Naive thymus-derived CD8-positive, alpha-beta T cell (primary cell): Measurements from ENCODE around the gene OR2T8. TPM values are rescaled to one million over a fixed set of nuclear protein-coding genes. Genes with fewer than 3 reads are reported as not detected.
A peak's percentile ranks its signal among the peaks of the same experiment; 100 is the strongest.

Experiments
- ATAC-seq, 2 donors: fragments of 150-1000 bp; cut with Tn5 transposase in 1 of 2; sonication (Bioruptor Pico), chemical (Tn5 transposase) in 1 of 2; 1 replicate in 1 of 2; 2 replicates in 1 of 2; pipeline ENCODE4 v1.10.0; 2021; ENCODE audit warnings: mild to moderate bottlenecking in 2 of 2, moderate library complexity in 2 of 2
- POLR2A ChIA-PET: fragments of 350-600 bp; sonication (Branson Sonifier 250); formaldehyde crosslinking; loops from one replicate; lab custom pipeline; 2021; ENCODE audit warnings: antibody characterized with exemption; lab: Charles Lee
- DNase-seq, 10 donors: peaks; one replicate each; pipeline versions ENCODE4 v3.0.0 to v3.0.0-alpha.2; 2020 to 2022
- H3K27ac Mint-ChIP-seq, 10 donors: one replicate each; pipeline ENCODE4 v1.8.0; 2020 to 2022; ENCODE audit warnings: mild to moderate bottlenecking in 10 of 10, mixed read lengths in 10 of 10, moderate library complexity in 4 of 10, inconsistent platforms in 1 of 10
- H3K27me3 Mint-ChIP-seq, 5 donors: one replicate each; pipeline ENCODE4 v1.8.0; 2021 to 2022; ENCODE audit warnings: mixed read lengths in 5 of 5
- H3K36me3 Mint-ChIP-seq, 3 donors: one replicate each; pipeline ENCODE4 v1.8.0; 2020 to 2022; ENCODE audit warnings: mixed read lengths in 3 of 3, mild to moderate bottlenecking in 2 of 3, inconsistent platforms in 1 of 3
- H3K4me1 Mint-ChIP-seq, 4 donors: one replicate each; pipeline ENCODE4 v1.8.0; 2021 to 2022; ENCODE audit warnings: mixed read lengths in 4 of 4
- H3K4me3 Mint-ChIP-seq, 10 donors: one replicate each; pipeline ENCODE4 v1.8.0; 2020 to 2022; ENCODE audit warnings: mild to moderate bottlenecking in 10 of 10, mixed read lengths in 10 of 10, moderate library complexity in 6 of 10, inconsistent platforms in 1 of 10
- H3K9me3 Mint-ChIP-seq, 9 donors: one replicate each; pipeline ENCODE4 v1.8.0; 2020 to 2022; ENCODE audit warnings: mixed read lengths in 9 of 9, mild to moderate bottlenecking in 3 of 9, inconsistent platforms in 1 of 9, moderate library complexity in 1 of 9
- polyA plus RNA-seq, 3 donors: library from polyadenylated mRNA; unstranded; fragments of 300-500 nt; fragmentation: Illumina TruSeq; gene quantifications; one replicate each; pipeline ENCODE4 v1.2.3, GENCODE V29; 2021
- total RNA-seq, 8 experiments: library from RNA in 2 of 8; stranded (reverse) in 2 of 8; gene quantifications; one replicate each; pipeline ENCODE4 v1.2.3 and lab custom pipeline; 2021 to 2026

Gene OR2T8, protein sequence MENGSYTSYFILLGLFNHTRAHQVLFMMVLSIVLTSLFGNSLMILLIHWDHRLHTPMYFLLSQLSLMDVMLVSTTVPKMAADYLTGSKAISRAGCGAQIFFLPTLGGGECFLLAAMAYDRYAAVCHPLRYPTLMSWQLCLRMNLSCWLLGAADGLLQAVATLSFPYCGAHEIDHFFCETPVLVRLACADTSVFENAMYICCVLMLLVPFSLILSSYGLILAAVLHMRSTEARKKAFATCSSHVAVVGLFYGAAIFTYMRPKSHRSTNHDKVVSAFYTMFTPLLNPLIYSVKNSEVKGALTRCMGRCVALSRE
- total RNA-seq (not detected), polyA plus RNA-seq (not detected), total RNA-seq (lab: John Stamatoyannopoulos, UW) (0 reads per million in 6 experiments)

DNA sequence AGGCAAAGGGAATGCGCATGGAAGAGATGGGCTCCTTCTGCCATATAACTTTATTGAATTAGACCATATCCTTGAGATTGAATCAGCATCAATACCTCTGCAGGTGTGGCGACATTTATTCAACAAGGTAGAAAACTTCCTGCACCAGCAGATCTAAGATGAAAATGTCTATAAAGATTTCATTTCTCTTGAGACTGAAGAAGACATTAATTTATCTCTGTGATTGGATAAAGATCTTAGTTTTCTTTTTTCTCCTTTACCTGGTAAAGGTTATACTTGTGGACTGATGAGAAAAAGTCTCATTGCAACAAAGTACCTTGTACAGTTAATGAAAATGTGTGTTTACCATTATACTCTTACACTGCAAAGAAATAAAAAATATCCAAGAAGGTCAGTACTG, at the start of gene OR2T8:
Gene OR2T8 (plus strand): TSS at position 301 of the 400 bp plus-strand sequence. CDS start 766 bp downstream, outside the sequence.
- no peak within 1 kb of the TSS for H3K4me3 Mint-ChIP-seq
- no peaks in the 10 kb centered on the region for H3K36me3 Mint-ChIP-seq
- no peaks in the 10 kb centered on the region for H3K9me3 Mint-ChIP-seq
- no peaks in the 10 kb centered on the region for H3K4me1 Mint-ChIP-seq
- POLR2A ChIA-PET: no interaction called here
- H3K27ac Mint-ChIP-seq: no peak within 1 kb of the TSS
- peaks cover 0 to 14% (median 9%) of the 10 kb centered on the region in 5 donors for H3K27me3 Mint-ChIP-seq
- no peak for DNase-seq
- ATAC-seq: no peak

DNA sequence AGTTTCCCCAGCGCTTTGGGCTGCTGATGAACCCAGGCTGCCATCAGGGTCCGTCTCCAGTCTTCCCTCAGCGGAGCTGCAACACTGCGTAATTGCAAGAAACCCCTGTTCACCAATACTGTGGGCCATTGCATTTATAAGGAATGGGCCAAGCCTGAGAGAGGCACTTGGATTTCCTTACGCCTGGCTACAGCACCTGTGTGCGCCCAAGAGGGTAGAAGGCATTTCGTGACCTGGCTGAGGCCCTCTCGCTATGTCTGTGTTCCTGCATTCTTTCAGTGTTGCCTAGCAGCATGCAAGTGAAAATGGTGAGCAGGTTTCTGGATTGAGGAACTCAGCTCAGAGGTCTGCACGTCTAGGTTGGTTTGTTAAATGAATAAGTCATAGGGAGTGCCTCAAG, 36.7 kb upstream of the OR2T8 start:
- peaks cover 0 to 9% (median 0%) of the 10 kb centered on the region in 5 donors for H3K27me3 Mint-ChIP-seq
- H3K9me3 Mint-ChIP-seq: peaks cover 0 to 1% (median 0%) of the 10 kb centered on the region in 9 donors
- peak overlapping the region in 1 of 10 donors; percentile 29 for H3K4me3 Mint-ChIP-seq
- no peaks in the 10 kb centered on the region for H3K36me3 Mint-ChIP-seq
- ATAC-seq: no peak
- POLR2A ChIA-PET: no interaction called here
- no peak for DNase-seq
- H3K4me1 Mint-ChIP-seq: no peaks in the 10 kb centered on the region
- no peak overlapping the region for H3K27ac Mint-ChIP-seq

DNA sequence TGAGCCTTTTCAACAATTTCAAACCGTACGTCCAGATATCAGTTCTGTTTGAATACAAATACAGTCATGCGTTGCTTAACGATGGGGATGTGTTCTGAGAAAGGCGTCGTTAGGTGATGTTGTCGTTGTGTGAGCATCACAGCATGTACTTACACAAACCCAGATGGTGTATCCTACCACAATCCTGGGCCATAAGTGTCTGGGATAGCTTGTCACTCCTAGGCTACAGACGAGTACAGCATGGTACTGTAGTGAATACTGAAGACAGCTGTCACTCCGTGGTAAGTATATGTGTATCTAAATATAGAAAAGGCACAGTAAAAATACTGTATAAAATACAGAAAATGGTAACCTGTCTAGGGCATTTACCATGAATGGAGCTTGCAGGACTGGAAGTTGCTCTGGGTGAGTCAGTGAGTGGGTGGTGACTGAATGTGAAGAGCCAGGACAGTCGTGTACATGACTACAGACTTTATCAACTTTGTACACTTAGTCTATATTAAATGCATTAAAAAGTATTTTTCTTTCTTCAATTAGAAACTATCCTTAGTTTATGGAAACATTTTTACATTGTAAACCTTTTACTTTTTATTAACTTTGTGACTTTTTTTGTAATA, 35.1 kb upstream of the OR2T8 start:
- no peaks in the 10 kb centered on the region for H3K27me3 Mint-ChIP-seq
- no peaks in the 10 kb centered on the region for H3K36me3 Mint-ChIP-seq
- H3K4me1 Mint-ChIP-seq: no peaks in the 10 kb centered on the region
- no peaks in the 10 kb centered on the region for H3K9me3 Mint-ChIP-seq
- ATAC-seq (no peak), DNase-seq (no peak)
- POLR2A ChIA-PET: no interaction called here
- no peak overlapping the region for H3K27ac Mint-ChIP-seq
- no peak overlapping the region for H3K4me3 Mint-ChIP-seq

DNA sequence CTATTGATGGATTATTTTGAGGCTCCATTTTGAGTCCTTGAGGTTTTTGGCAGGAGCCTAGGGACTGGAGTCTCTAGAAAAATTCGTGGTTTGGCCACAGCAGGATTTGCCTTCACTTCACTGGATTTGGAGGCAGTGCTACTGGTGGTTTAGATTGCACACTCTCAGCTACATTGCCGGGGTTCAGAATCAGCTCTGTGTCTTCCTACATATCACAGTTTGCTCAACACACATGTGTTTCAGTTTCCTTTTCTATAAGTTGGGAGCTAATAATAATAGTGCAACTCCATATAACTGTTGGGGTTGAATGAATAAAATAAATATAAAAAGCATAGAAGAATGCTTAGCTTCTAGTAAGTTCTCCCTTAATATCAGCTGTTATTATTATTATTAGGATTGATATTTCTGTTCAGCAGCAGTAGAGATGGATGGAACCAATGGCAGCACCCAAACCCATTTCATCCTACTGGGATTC, 24.9 kb upstream of the OR2T8 start, which contains the start of gene OR2W3:
Gene OR2W3 (plus strand): TSS at position 425 of the 475 bp plus-strand sequence. CDS start 0 bp downstream, at position 425.
- DNase-seq (no peak), ATAC-seq (no peak)
- Mint-ChIP-seq H3K36me3 (no peaks in the 10 kb centered on the region), H3K4me1 (peaks cover 0 to 1% (median 0%) of the 10 kb centered on the region in 4 donors), H3K9me3 (peaks cover 0 to 31% (median 0%) of the 10 kb centered on the region in 9 donors), H3K27ac (no peak within 1 kb of the TSS), H3K4me3 (no peak within 1 kb of the TSS), H3K27me3 (peaks cover 0 to 23% (median 4%) of the 10 kb centered on the region in 5 donors)
- POLR2A ChIA-PET: no interaction called here

DNA sequence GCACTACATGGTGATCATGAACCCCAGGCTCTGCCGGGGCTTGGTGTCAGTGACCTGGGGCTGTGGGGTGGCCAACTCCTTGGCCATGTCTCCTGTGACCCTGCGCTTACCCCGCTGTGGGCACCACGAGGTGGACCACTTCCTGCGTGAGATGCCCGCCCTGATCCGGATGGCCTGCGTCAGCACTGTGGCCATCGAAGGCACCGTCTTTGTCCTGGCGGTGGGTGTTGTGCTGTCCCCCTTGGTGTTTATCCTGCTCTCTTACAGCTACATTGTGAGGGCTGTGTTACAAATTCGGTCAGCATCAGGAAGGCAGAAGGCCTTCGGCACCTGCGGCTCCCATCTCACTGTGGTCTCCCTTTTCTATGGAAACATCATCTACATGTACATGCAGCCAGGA, 24.1 kb upstream of the OR2T8 start:
- no peak overlapping the region for H3K27ac Mint-ChIP-seq
- H3K4me3 Mint-ChIP-seq: no peak overlapping the region
- POLR2A ChIA-PET: no interaction called here
- H3K9me3 Mint-ChIP-seq: peaks cover 0 to 31% (median 0%) of the 10 kb centered on the region in 9 donors
- DNase-seq (no peak), ATAC-seq (no peak)
- peaks cover 0 to 1% (median 0%) of the 10 kb centered on the region in 4 donors for H3K4me1 Mint-ChIP-seq
- no peaks in the 10 kb centered on the region for H3K36me3 Mint-ChIP-seq
- peaks cover 0 to 23% (median 4%) of the 10 kb centered on the region in 5 donors for H3K27me3 Mint-ChIP-seq

DNA sequence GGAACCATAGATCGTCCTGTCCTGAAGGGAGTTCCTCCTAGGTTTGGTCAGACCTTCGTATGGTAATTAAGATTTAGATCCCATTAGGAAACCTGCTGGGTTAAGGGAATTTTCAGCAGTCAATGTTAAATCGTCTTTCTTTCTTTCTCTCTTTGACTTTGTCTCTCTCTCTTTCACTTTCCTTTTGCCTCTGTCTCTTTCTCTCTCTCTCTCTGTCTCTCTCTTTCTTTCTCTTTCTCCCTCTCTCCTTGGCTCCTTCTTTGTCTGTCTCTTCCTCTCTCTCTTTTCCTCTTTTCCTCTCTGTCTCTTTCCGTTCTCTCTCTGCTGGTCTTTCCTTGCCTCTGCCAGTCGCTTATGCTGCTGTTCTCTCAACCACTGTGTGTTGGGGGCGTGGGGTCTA, 15.9 kb upstream of the OR2T8 start:
- Mint-ChIP-seq H3K4me1 (peaks cover 4 to 34% (median 18%) of the 10 kb centered on the region in 4 donors), H3K36me3 (peaks cover 0 to 9% (median 4%) of the 10 kb centered on the region in 3 donors), H3K9me3 (peaks cover 0 to 27% (median 15%) of the 10 kb centered on the region in 9 donors), H3K27ac (peak overlapping the region in 3 of 10 donors; percentile 2 to 70 (median 35)), H3K4me3 (no peak overlapping the region), H3K27me3 (no peaks in the 10 kb centered on the region)
- POLR2A ChIA-PET: no interaction called here
- DNase-seq: no peak
- no peak for ATAC-seq

DNA sequence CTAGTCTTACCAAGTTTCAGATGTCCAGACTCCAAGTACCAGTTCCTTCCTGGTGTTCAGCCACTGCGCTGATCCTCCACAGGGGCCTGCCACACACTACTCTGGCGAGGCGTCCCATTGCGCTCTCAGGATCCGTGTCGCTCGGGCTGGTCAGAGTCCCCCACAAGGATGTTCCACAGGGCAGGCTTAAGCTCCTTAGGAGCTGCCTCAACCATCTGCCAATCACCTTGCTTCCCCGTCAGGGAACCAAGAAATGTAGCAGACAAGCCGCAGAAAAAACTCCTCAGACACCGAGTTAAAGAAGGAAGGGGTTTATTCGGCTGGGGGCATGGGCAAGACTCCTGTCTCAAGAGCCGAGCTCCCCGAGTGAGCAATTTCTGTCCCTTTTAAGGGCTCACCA, 14.9 kb upstream of the OR2T8 start:
- peaks cover 0 to 9% (median 4%) of the 10 kb centered on the region in 3 donors for H3K36me3 Mint-ChIP-seq
- peak overlapping the region in 5 of 10 donors; percentile 11 to 43 (median 33) for H3K27ac Mint-ChIP-seq
- peak overlapping the region in 6 of 10 donors; percentile 33 to 89 (median 64) for H3K4me3 Mint-ChIP-seq
- POLR2A ChIA-PET: no interaction called here
- ATAC-seq: no peak
- DNase-seq: no peak
- peaks cover 0 to 27% (median 14%) of the 10 kb centered on the region in 9 donors for H3K9me3 Mint-ChIP-seq
- peaks cover 4 to 34% (median 18%) of the 10 kb centered on the region in 4 donors for H3K4me1 Mint-ChIP-seq
- no peaks in the 10 kb centered on the region for H3K27me3 Mint-ChIP-seq

DNA sequence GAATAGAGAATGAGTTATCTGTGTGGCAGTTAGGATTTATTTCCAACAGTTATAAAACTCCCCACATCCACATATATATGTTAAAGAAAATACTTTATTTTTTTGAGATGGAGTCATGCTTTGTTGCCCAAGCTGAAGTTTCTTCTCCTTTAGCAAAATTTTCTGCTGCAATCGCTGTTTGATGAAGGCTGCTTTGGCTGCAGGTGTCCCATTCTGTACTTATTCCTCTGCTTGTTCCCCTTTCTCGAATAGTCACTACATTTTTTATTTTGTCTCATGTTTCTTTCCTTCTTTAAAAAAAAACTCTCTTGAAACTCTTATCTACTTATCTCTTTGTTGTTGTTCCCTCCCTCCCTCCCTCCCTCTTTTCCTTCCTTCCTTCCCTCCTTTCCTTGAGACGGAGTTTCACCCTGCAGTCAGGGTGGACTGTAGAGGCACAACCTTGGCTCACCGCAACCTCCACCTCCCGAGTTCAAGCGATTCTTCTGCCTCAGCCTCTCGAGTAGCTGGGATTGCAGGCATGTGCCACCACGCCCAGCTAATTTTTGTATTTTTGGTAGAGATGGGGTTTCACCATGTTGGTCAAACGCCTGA, 14.0 kb upstream of the OR2T8 start:
- Mint-ChIP-seq H3K36me3 (peaks cover 0 to 9% (median 4%) of the 10 kb centered on the region in 3 donors), H3K4me3 (peak overlapping the region; percentile 79 to 92 (median 84)), H3K27me3 (no peaks in the 10 kb centered on the region), H3K9me3 (peaks cover 0 to 27% (median 14%) of the 10 kb centered on the region in 9 donors), H3K4me1 (peaks cover 4 to 34% (median 18%) of the 10 kb centered on the region in 4 donors), H3K27ac (peak overlapping the region; percentile 27 to 95 (median 84))
- POLR2A ChIA-PET: no interaction called here
- ATAC-seq: peak in 1 of 2 donors; percentile 30
- DNase-seq: peak in 1 of 10 donors; percentile 6

DNA sequence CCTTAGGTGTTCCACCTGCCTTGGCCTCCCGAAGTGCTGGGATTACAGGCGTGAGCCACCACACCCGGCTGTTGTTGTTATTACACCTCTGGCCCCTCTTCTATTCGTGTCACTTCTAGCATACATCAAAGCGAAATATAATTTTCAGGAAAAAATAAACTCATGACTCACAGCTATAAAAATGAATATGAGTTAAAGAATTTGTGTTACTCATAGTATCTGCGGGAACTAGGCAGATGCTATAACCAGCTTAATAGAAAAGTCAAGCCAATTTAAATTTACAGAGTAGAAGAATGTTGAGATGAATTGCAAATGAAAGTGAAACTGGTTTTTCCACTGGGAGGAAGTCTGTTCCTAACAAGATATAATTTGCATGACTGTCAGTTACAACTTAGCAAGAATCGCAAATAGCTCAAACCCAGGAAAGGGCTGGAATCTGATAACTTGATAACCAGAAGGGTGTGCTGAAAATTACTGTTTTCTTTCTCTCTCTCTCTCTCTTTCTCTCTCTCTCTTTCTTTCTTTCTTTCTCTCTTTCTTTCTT, 13.5 kb upstream of the OR2T8 start:
- POLR2A ChIA-PET: no interaction called here
- peak overlapping the region; percentile 79 to 92 (median 84) for H3K4me3 Mint-ChIP-seq

DNA sequence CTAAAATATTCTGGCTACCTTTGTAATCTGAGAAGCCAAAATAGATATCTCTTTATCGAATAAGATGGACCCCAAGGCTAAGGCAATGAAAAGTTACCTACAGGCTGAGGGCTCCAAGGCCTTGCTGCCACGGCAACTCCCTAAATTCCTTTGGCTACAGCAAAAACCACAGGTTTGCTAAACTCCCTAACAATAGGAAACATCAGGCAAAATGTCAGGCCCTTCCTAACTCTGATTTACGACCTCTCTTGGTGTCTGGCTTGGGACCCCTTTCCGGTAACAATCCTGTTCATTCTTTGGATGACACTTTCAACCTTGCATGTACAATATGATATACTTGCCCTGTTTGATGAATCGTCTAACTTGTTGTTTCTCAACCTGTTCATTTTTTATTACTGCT, 11.3 kb upstream of the OR2T8 start:
- Mint-ChIP-seq H3K36me3 (peaks cover 0 to 9% (median 4%) of the 10 kb centered on the region in 3 donors), H3K4me3 (peak overlapping the region in 2 of 10 donors; percentile 4 to 11), H3K4me1 (peaks cover 4 to 34% (median 18%) of the 10 kb centered on the region in 4 donors), H3K27ac (no peak overlapping the region), H3K27me3 (peaks cover 0 to 5% (median 0%) of the 10 kb centered on the region in 5 donors), H3K9me3 (peaks cover 0 to 23% (median 11%) of the 10 kb centered on the region in 9 donors)
- ATAC-seq (no peak), DNase-seq (no peak)
- POLR2A ChIA-PET: no interaction called here

More for the DNA sequence above, 13.5 kb upstream of the OR2T8 start:
- peaks cover 4 to 34% (median 18%) of the 10 kb centered on the region in 4 donors for H3K4me1 Mint-ChIP-seq
- peak overlapping the region in 9 of 10 donors; percentile 76 to 95 (median 85) for H3K27ac Mint-ChIP-seq
- DNase-seq (peak in 3 of 10 donors; percentile 5 to 24 (median 23)), ATAC-seq (peak; percentile 35 to 53)
- peaks cover 0 to 27% (median 14%) of the 10 kb centered on the region in 9 donors for H3K9me3 Mint-ChIP-seq
- H3K27me3 Mint-ChIP-seq: no peaks in the 10 kb centered on the region
- H3K36me3 Mint-ChIP-seq: peaks cover 0 to 9% (median 4%) of the 10 kb centered on the region in 3 donors

DNA sequence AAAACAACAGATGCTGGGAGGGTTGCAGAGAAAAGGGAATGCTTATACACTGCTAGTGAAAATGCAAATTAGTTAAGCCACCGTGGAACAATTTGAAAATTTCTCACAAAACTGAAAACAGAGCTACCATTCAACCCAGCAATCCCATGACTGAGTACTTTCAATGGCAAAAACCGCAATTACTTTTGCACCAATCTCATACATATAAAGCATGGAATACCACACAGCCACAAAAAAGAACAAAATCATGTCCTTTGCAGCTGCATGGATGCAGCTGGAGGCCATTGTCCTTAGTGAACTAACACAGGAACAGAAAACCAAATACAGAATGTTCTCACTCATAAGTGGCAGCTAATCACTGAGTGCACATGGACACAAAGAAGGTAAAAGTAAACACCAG, 6.3 kb upstream of the OR2T8 start:
- Mint-ChIP-seq H3K4me3 (no peak overlapping the region), H3K27ac (no peak overlapping the region), H3K27me3 (peaks cover 0 to 14% (median 9%) of the 10 kb centered on the region in 5 donors), H3K36me3 (no peaks in the 10 kb centered on the region), H3K4me1 (no peaks in the 10 kb centered on the region), H3K9me3 (no peaks in the 10 kb centered on the region)
- POLR2A ChIA-PET: no interaction called here
- DNase-seq (no peak), ATAC-seq (no peak)

DNA sequence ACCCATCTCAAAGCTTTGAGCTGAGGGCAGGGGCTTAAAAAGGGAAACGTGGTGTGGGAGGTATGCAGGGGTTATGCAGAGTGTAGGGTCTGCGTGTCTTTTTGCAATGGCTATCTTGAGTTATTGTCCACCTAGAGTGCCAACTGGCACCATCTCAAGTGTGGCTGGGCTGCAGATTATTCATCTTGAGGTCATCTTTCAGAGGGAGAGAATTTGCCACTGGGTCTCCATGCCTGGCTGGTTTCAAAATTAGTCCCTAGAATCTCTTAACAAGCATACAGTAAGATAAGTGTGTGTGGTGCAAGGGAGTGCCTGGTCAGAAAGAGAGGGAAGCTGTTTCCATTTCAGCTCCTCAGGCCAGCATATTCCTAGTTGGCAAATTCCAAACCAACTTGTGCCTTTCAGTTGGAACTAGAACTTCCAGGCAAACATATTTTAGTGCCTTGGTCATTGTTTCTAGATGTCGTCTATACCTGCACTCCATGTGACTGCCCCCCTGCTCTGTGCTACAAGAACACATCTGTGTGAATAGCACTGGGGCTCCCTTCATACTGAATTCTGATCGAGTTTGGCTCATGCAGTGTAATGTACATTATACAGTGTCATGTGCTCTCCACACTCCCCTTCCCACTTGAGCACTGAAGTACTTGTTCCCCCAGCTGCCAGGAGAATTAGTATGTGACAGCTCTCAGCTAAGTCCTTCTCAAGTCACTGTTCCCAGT, 5.0 kb upstream of the OR2T8 start:
- POLR2A ChIA-PET: no interaction called here
- DNase-seq: no peak
- H3K27me3 Mint-ChIP-seq: peaks cover 0 to 17% (median 9%) of the 10 kb centered on the region in 5 donors

More for the DNA sequence above, 5.0 kb upstream of the OR2T8 start:
- Mint-ChIP-seq H3K4me1 (no peaks in the 10 kb centered on the region), H3K36me3 (no peaks in the 10 kb centered on the region), H3K4me3 (no peak overlapping the region), H3K9me3 (no peaks in the 10 kb centered on the region), H3K27ac (no peak overlapping the region)
- ATAC-seq: no peak
